ENCODE results near the gene RNH1. TPM values are rescaled to one million over a fixed set of nuclear protein-coding genes. Genes with fewer than 3 reads are reported as not detected.

The RNH1 gene
- total and polyA plus RNA-seq, 2 of the 8 experiments (the other 6 are each of a cell fraction or from before 2014, with no cell fraction given) = 48.7 to 49.8 TPM

DNA sequence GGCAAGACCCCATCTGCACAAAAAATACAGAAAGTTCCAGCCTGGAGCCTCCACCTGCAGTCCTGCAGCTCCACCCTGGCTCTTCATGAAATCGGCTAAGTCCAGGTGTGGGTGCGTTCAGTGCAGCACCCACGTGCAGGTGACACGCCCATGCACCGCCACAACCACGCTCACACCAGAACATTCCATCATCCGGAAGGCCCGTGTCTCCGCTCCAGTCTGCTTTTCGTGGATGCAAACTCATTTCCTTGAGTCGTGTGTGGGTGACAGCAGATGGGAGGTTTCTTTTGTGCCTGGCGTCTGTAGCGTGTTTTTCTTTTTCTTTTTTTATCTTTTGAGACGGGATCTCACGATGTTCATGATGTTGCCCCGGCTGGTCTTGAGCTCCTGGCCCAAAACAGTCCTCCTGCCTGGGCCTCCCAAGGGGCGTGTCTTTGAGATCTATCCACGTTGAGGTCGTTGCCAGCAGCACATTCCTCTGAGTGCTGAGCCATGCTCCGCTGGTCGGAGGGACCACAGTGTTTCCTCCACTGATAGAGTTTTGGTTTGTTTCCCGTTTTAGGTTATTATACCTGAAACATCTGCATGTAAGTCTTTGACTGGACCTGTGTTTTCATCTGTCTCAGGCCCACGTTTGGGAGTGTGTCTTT is 49.8 kb downstream of the RNH1 start:
- H4K8ac ChIP-seq (ENCODE audit: extremely low read depth, insufficient read depth, low read length) = peak overlapping the region; percentile 29; the same call in 1 of the 2 replicates
- peaks cover 6 to 27% of the 10 kb centered on the region in 2 experiments for H4K20me1 ChIP-seq (replicated peaks in 1 of 2; ENCODE audit: control insufficient read depth in 1 of 2, insufficient read depth in 2 of 2, low read length in 2 of 2)
- peak overlapping the region; percentile 12 for H4K5ac ChIP-seq (ENCODE audit: insufficient read length, low read depth, low read length)
- H3K23ac ChIP-seq (ENCODE audit: insufficient read length) = no peak overlapping the region
- peak; percentile 7 for FAIRE-seq
- CTCF ChIA-PET (ENCODE audit: partially characterized antibody) = interaction anchor here (1.3 kb wide), 1 partner anchor 67 kb away, joined by 3 read pairs; no protein-coding TSS in a partner anchor
- peaks cover 13 to 70% of the 10 kb centered on the region in 2 experiments for H3K79me2 ChIP-seq (ENCODE audit: control insufficient read depth in 1 of 2, insufficient read depth in 2 of 2, low read length in 2 of 2)
- H4K91ac ChIP-seq (replicated peaks; ENCODE audit: insufficient read length, low read length) = peak overlapping the region; percentile 72
- peak overlapping the region; percentile 82 for H2BK5ac ChIP-seq (ENCODE audit: low read depth, low read length)
- H3K9me3 ChIP-seq (ENCODE audit: insufficient read depth in 2 of 2, low read depth in 1 of 2, low read length in 1 of 2) = no peaks in the 10 kb centered on the region
- H3K56ac ChIP-seq (replicated peaks; ENCODE audit: insufficient read length, low read depth, low read length) = no peak overlapping the region
- H3K4ac ChIP-seq (replicated peaks; ENCODE audit: insufficient read length, low read depth, low read length) = no peak overlapping the region
- WGBS, 2 experiments (ENCODE audit: extremely low coverage in 1 of 2, insufficient coverage in 1 of 2, insufficient read length in 1 of 2, insufficient replicate concordance in 2 of 2, low coverage in 1 of 2, low lambda C conversion rate in 2 of 2, missing lambda C conversion rate in 1 of 2) = 94% methylated on average over 22 of the region's 23 CpGs; no CpG with 5 or more reads in 1 of the 2 experiments
- no peak overlapping the region for H2AFZ ChIP-seq (ENCODE audit: low read length)
- H2BK20ac ChIP-seq (ENCODE audit: low read length) = peak overlapping the region; percentile 28; the same call in 1 of the 2 replicates
- H3K36me3 ChIP-seq (ENCODE audit: control insufficient read depth in 2 of 4, insufficient read depth in 4 of 4, low read length in 3 of 4) = peaks cover 8 to 25% (median 10%) of the 10 kb centered on the region in 4 experiments; a peak in 5 of 8 replicates
- H2AK5ac ChIP-seq (ENCODE audit: low read depth, low read length) = peak overlapping the region; percentile 49
- DNase-seq (ENCODE audit: low read depth in 1 of 2, low spot score in 2 of 2) = no peak
- no peak overlapping the region for H3K4me2 ChIP-seq (ENCODE audit: insufficient read depth in 1 of 2, low read depth in 2 of 2, low read length in 2 of 2)
- H3K27ac ChIP-seq (ENCODE audit: low read depth, low read length) = peak overlapping the region; percentile 2; the same call in 1 of the 2 replicates
- POLR2A ChIA-PET (ENCODE audit: partially characterized antibody) = interaction anchor here (1.2 kb wide), 1 partner anchor 9 kb away, joined by 3 read pairs; no protein-coding TSS in a partner anchor
- H3K18ac ChIP-seq (ENCODE audit: extremely low read depth, low read length) = peak overlapping the region; percentile 64
- H3K4me3 ChIP-seq (ENCODE audit: extremely low read depth in 1 of 4, insufficient read depth in 2 of 4, low read depth in 3 of 4, low read length in 4 of 4) = no peak overlapping the region
- H2BK12ac ChIP-seq (ENCODE audit: low read depth, low read length) = peak overlapping the region; percentile 97; the same call in 1 of the 2 replicates
- no peak overlapping the region for H2BK120ac ChIP-seq (replicated peaks; ENCODE audit: low read depth, low read length)
- no peaks in the 10 kb centered on the region for H3K27me3 ChIP-seq (replicated peaks in 1 of 4; ENCODE audit: control insufficient read depth in 3 of 4, extremely low read depth in 1 of 4, insufficient read depth in 3 of 4, low read length in 3 of 4)
- H3K9ac ChIP-seq (replicated peaks in 1 of 4; ENCODE audit: extremely low read depth in 1 of 4, low read depth in 3 of 4, low read length in 3 of 4) = no peak overlapping the region
- H3K79me1 ChIP-seq (ENCODE audit: low read depth, low read length) = peaks cover 31% of the 10 kb centered on the region
- no peak overlapping the region for H3K14ac ChIP-seq (ENCODE audit: insufficient read length)
- peaks cover 0 to 24% (median 3%) of the 10 kb centered on the region in 4 experiments; a peak in 4 of 7 replicates for H3K4me1 ChIP-seq (replicated peaks in 1 of 4; ENCODE audit: control insufficient read depth in 3 of 4, insufficient read depth in 4 of 4, low read length in 3 of 4)
- H3K23me2 ChIP-seq (ENCODE audit: low read depth, low read length) = no peaks in the 10 kb centered on the region
- H2BK15ac ChIP-seq (ENCODE audit: low read length) = peak overlapping the region; percentile 78; the same call in 1 of the 2 replicates
- no peak for TF ChIP-seq CHD2 (IDR thresholded peaks at IDR 0.05; ENCODE audit: low read length)
- no peak for TF ChIP-seq NANOG (IDR thresholded peaks at IDR 0.05; ENCODE audit: insufficient read depth, low read depth, low read length, poor library complexity, severe bottlenecking)
- no peak for TF ChIP-seq GABPA (IDR thresholded peaks at IDR 0.05; ENCODE audit: borderline replicate concordance, insufficient read depth, low read length)
- TF ChIP-seq SP4 (IDR thresholded peaks at IDR 0.05; ENCODE audit: low read length) = no peak
- no peak for TF ChIP-seq ASH2L (IDR thresholded peaks at IDR 0.05; ENCODE audit: low read length)
- no peak for TF ChIP-seq CTBP2 (IDR thresholded peaks at IDR 0.05; ENCODE audit: borderline replicate concordance, insufficient read depth, insufficient read length, low read length)
- no peak for TF ChIP-seq KDM1A (IDR thresholded peaks at IDR 0.05; ENCODE audit: borderline replicate concordance, low read length)
- no peak for TF ChIP-seq MAFK (IDR thresholded peaks at IDR 0.05; ENCODE audit: low read depth, low read length)
- no peak for TF ChIP-seq RAD21 (IDR thresholded peaks at IDR 0.05 in 1 of 2, conservative IDR thresholded peaks at IDR 0.05 in 1 of 2; ENCODE audit: low read depth in 2 of 2, low read length in 2 of 2)
- no peak for TF ChIP-seq SUZ12 (IDR thresholded peaks at IDR 0.05; ENCODE audit: low read length)

Measured in H1 (cell line).